HG03521 (cell line): Measurements from ENCODE around the gene NOL9.

Experiments used
- ATAC-seq: cut with Tn5 transposase; IDR thresholded peaks from one replicate; pipeline ENCODE4 v1.9.1; 2021; ENCODE audit warnings: mild to moderate bottlenecking, moderate library complexity; ENCODE audit not compliant: unreplicated experiment

The NOL9 gene

DNA sequence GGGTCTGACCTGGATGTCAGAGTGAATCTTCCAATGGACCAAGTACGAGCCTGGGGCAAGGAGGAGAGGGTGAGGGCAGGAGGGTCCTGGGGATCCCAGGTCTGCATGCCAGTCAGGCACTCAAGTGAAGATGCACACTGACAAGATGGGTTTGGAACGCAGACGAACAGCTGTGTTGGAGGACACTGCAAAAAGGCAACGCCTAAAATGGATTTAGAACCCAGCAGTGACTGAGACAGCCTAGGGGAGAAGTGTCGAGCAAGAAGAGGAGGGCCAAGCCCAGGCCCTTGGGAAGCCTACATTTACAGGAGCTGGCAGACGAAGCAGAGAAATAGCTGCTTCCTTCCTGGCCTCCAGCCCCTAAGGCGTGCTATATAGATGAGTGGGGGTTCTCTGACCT lies 25.8 kb downstream of the NOL9 start:
- ATAC-seq: no peak

DNA sequence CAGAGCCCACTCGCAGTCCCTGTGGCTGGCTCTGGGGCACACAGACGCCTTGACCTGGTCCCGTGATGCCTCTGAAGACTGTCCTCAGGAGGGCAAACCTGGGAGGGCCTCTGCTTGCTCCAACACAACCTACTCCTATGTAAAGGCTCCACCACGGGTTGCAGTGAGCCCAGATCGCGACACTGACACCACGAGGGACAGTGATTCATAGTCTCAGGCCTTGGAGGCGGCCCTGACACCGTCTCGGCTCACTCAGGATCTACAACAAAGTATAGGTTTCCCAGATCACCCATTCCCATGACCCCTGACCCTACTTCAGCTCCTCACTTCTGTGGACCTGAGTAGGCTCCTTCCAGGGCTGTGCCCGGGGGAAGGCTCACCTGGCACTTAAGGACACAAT lies 28.0 kb downstream of the NOL9 start:
- no peak for ATAC-seq

DNA sequence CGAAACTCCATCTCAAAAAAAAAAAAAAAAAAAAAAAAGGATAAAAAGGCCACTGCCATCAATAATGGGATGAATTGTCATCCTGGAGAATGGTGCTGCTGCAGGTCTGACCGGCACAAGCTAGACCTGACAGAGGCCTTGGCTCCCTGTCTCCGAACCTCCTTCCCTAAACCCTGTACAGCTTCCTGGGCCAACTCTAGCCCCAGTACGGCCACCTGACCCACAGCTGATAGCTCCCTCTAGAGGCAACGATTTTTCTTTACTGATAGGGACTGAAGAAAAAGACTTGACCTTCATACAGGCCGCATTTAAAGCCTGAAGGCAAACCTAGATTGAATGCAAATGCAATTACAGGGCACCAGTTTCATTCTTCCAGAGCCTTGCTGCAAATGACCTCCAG lies 30.7 kb downstream of the NOL9 start:
- ATAC-seq: no peak

DNA sequence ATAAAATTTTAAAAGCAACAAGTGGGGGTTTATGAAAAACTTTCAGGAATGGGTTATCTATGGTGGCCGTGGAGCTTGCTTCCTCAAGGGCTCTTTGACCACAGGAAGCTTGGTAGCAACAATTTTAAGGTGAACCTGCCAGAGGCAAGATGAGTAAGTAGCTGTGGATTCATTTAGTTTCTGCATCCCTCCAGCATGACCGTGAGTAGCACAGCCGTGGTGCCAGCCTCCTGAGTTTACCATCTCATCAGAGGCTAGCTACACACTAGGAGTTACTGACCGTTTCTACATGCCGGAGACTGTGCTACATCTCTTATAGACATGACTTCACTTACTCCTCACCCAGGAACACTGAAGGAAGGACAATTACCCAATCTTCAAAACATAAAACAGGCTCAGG lies 32.8 kb downstream of the NOL9 start:
- ATAC-seq: no peak

DNA sequence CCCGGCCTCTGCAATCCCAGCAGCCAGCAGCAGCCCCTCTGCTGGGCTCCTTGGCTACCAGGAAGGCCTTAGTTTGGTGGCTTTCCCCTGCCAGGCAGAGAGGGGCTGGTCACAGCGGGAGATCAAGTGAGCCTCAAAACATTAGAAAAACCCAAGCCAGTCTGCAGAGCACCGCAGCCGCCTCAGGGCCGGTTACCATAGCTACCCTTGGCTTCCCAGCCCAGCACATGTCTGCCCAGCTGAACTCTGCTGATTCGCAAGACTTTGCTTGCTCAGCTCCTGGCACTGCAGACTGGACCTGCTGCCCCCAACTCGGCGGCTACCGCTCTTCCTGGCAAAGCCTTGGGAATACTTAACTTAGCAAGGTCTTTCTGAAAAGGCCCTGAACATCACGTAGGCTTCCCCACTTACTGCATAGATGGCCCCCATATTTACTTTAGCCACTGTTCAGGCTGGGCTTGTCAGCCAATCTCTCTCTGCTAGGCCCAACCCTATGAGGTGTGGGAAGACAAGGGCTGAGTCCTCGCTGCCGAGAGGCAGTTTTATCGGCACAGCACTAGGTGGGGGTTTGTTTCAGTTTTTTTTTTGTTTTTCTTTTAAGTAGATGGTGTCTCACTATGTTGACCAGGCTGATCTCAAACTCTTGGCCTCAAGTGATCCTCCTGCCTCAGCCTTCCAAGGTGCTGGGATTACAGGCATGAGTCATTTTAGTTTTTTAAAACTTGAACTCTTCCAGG lies 34.2 kb downstream of the NOL9 start:
- ATAC-seq: no peak

DNA sequence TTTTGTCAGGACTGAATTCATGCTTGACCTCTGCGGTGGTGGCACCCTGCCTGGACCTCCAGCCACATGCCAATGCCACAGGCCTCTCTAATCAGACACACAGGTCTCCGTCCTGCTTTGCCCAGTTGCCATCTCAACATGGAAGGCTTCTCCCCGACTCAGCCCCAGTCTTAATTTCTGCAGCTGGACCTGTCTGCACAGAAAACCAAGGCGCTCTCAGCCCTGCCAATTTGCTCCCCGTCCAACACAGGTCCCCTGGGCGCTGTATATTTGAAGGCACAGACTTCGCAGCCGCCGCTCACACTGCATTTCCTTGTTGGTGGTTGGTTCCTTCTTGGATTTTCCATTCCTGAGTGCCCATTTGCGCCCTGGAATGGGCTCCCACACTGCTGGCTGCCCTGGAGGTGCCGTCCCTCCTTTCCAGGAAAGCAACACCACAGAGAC lies 34.8 kb downstream of the NOL9 start:
- ATAC-seq: no peak

DNA sequence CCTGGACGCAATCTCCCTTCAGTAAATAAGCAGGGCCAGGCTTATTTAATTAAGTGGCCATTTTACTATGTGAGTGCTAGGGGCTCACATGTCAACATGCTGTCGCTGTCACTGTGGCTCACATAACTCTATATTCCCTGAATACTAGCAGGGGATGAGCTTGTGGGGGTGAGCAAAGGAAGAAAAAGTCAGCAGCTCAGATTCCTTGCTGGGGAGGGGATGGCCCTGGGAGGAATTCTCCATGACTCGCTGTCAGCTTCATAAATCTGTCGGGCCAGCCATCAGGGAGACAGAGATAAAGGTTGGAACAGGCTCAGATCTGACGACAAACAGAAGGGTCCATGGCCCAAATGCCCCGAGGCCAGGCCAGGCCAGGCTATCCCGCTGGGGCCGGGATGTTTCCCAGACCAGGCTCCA lies 36.9 kb downstream of the NOL9 start:
- ATAC-seq: no peak

DNA sequence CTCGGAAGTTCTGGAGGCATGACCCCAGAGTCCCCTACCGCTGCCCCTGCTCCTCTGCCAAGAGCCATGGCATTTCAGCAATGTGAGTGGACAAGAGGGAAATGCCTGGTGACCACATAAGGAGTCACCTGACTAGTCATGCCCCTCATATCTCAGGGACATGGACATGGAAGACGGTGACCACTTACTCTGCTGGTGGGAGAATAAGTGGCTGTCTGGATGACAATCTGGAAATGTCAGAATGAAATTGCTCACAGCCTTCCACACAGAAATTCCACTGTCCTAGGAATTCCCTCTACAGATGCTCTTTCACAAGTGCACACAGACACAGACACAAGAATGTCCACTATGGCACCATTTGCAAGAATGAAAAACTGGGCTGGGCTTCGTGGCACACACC lies 38.5 kb downstream of the NOL9 start:
- ATAC-seq: no peak

DNA sequence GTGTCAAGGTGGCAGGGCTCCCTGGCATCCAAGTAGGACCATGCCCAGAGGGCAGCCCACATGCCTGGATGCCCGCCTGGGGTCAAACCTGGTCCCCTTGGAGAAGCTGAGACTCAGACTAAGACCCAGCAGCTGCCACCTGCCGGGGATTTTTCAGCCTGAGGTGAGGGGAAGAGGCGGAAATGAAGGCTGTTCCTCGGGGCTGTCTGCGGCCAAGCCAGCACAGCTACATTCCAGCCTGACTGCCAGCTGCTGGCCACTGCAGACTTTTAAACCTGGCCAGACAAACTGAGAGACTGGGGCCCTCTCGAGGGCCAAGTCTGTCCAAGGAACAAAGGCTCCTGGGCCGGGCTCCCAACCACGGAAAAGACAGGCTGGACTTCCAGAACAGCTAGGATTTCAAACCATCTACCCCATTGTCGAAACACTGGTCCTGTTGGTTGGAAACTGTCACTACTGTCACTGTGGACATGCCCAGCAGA lies 41.0 kb downstream of the NOL9 start:
- no peak for ATAC-seq

DNA sequence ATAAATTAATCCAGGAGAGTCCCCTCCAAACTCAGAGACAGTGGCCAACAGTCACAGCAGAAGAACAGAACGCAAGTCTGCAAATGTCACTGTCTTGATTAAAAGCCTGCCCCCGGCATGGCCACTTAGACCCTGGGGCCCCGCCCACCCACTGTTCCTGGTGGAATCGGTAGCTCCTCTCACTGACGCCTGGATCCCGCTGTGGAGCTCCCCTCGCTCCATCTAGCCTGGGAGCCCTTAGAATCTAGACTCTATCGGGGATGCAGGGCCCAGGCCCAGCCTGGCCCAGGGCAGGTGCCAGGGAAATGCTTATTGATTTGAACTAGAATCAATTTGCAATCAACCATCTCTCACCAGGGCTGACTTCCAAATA lies 41.4 kb downstream of the NOL9 start:
- no peak for ATAC-seq

DNA sequence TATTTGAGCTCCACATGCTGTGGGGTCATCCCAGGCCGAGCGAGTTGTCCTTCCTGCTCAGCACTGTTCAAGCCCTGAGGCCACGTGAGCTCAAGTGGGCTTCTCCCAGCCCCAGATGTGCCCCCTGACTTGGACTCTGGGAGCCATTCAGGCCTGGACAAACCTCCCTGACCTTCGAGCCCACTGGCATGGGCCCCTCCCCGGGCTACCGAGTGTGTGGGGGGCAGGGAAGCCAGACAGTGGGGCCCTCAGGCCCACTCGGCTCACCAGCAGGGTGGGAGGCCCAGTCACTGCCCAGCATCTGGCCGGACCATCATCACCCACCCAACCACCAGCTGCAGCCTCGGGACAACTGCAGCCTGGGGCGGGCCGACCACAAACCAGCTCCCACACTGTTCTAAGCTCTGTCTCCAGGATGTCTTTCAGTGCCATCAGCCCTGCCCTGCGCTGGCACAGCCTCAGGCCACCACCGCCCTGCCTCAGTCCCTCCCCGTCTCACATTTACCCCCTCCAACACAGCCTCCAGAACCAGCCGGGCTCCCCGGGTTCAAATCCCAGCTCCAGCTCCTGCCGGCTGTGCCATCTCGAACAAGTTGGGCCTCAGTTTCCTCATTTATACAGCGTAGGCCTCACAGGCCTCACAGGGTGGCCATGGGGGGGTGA lies 41.9 kb downstream of the NOL9 start:
- ATAC-seq: no peak

DNA sequence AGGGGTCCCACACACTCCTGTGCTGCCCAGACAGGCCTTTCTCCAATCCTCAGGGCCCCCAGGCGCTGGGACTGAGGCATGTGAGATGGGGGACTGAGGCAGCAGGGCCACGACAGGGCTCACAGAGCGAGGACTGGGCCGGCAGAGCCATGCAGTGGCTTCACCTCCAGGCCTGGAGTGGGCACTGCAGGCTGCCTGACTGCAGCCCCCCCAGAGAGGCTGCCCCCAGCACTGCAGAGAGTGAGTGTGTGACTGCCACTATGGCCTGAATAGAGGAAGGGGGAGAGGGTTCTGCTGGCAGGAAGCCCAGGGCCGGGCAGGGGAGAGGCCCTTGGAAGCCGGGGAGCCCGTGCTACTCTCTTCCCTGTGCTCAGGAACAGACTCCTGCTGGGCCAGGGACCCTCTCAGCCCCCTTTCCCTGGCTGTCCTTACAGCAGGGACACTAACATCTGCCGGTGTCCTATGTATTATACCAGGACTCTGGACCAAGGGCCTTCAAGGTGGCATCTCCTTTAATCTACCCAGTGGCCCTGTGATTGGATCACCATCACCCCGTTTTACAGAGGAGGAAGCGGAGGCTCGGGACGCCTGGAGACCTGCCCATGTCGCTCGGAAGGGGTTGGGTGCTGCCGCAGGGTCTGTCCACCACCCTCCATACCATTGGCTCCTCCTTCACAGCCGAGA lies 42.6 kb downstream of the NOL9 start:
- ATAC-seq: no peak

DNA sequence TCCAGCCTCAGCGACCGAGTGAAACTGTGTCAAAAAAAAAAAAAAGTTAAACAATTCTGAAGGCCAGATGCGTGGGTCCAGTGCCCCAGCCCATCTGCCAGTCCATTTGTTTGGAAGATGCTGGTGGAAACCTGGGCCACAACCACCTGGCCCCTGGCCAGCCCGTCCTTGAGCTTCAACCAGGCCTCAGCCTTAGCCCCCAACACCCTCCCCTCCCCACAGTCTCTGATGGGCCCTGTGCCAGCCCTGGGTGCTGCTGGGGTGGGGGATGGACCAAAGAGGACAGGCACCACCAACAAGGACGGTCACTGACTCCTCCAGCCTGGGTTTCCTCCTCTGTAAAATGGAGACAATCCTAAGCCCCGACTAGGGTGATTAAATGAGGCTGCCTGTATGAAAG lies 43.3 kb downstream of the NOL9 start:
- ATAC-seq: no peak

DNA sequence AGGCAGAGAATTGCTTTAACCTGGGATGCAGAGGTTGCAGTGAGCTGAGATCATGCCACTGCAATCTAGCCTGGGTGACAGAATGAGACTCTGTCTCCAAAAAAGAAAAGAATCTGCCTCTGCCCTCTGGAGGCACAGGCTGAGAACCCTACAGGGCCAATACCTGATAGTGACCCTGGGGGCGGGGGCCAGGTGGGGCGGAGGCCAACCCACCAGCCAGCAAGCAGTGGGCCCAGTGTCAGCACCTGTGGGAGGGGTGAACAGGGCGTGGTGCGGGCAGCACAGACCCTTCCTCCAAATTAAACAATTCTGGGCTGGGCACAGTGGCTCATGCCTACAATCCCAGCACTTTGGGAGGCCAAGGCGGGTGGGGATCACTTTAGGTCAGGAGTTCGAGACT lies 43.8 kb downstream of the NOL9 start:
- ATAC-seq: no peak

DNA sequence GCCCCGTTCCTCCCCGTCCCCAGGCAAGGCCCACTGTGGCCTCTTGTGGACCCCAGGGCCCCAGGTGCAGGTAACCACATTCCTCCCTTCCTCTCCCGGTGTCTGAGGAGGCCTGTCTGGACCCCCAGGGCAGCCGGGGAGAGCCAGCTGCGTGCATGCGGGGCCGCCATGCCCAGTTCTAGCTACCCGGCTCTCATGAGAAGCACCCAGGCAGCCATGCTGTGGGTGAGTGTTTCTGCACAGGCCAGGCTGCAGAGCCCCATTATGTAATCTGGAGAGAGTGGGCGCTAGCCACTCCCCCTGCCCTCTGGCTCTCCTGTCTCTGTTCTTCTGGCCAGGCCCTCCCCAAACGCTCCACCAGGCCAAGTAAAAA lies 44.4 kb downstream of the NOL9 start:
- ATAC-seq: no peak

DNA sequence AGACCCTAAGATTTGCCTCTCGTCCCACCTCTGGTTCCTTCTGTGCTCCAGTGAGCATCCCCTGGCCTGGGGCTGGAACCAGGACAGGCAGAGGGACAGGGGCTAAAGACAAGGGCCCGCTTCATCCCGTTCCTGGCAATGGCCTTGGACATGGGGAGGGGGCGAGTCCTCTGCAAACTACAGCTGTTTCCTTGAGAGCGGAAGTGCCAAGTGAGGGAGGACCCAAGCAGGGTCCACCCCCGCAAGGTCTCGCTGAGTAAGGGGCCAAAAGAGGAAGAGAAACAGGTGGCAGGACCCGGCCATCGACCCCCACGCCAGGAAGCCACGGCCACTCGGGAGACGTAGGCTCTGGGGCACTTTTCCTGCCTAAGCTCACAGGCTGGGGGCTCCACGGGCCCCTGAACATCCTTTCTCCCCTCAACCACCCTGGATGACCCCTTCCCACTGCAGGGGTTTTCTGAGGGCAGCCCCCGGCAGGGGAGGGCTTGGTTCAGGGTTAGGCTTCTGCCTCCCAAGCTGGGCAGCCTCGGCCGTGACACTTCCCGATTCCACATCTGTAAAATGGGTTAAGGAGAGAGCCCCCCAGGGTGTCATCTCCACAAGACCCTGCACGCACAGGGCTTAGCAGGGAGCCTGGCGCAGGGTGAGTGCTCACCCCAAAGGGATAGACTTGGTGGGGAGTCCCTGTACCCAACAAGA lies 44.9 kb downstream of the NOL9 start:
- ATAC-seq: no peak

DNA sequence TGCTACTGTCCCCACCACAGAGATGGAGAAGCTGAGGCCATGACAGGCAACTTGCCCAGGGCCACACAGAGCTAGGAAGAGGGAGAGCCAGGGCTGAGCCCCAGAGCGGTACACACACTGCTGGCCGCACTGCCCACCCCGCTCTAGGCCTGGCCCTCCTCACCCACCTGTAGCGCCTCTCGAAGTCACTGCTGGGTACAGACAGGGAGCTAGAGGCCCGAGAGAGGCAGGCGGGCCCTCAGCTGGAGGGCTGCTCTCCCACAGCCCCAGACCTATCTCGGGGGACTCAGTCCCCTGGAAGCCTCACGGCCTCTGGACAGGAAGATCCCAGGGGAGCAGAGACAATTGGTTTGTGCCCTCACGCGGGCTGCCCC lies 45.5 kb downstream of the NOL9 start:
- ATAC-seq: no peak

DNA sequence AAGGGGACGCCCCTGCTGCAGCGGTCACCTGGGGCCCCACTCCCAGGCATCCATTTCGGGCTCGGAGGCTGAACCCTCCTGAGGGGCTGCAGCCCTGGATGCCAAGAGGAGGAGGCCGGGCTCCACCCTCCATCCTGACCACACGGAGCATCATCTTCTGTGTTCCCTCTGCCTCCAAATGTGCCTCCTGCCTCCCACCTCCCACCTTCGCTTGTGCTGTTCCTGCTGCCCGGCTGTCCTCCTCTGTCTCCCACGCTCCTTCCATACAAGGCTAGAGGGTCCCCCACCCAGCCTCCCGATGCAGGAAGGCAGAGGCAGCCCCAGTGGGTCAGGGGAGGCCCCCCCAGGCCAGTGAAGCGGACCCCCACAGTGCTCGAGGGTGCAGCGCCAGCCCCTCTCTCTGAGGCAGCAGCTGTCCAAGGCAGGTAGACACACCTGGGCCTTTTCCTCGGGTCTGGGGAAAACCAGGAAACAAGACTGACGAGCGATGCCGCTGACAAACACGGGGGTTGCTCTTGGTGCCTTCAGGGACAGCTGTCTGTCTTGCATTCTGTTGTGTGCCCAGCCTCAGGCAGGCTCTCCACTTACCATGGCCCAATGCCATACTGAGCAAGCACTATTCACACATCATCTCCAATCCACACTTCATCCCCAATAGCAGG lies 46.0 kb downstream of the NOL9 start:
- ATAC-seq: no peak

DNA sequence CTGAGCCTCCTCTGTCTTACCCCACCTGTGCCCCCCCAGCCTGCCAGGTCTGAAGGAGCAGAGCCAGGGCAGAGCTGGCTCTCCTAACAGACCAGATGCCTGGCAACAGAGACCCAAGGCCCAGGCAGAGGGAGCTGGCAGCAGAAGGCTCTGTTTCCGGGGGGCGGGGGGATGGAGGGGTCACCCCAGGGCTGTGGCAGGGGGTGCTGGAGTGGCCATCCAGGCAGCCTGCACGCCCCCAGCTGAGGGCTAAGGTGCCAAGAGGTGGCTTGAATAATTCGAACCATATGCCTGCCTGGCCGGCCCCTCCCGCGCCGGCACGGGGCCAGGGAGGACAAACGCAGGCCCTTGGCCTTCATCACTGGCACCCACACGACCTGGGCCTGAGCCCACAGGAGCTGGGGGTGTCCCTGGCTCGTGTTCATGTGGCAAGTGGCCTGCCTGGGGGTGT lies 46.8 kb downstream of the NOL9 start:
- ATAC-seq: no peak

DNA sequence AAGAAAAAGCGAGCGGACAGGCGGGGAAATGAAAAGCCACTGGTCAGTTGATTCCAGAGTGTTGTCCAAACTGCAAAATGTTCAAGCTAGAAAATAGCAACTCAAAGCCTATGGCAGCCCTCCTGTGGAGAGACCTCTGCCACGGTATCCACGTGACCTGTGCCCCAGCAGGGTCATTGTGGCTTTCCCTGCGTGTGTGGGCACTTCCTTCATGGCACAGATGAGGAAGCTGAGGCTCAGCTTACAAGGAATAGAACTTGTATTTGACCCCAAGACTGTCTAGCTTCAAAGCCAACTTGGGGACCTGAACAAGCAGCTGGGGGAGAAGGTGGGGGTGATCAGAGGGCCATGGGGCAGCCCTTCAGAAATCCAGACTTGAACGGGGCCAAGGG lies 47.3 kb downstream of the NOL9 start:
- no peak for ATAC-seq
